ENCODE measurements around the gene ZNF230. TPM values are rescaled to one million over a fixed set of nuclear protein-coding genes. Genes with fewer than 3 reads are reported as not detected.

ZNF230 gene
- total RNA-seq, 1 experiment from 2014 or later, result 3.0 TPM

DNA sequence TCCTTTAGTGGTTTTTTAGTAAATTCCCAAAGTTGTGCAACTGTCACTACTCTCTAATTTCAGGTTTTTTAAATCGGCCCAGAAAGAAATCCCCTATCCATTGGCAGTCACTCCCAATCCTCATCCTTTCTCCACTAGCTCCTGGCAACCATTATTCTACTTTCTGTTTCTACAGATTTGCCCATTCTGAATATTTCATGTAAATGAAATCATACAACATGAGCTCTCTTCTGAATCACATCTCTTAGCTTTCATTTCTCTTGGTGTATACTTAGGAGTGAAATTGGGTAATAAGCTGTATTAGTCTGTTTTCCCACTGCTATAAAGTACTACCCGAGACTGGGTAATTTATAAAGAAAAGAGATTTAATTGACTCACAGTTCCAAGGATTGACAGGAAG lies 39.4 kb downstream of the ZNF230 start:
- DNase-seq (ENCODE audit: low read depth), result no peak

DNA sequence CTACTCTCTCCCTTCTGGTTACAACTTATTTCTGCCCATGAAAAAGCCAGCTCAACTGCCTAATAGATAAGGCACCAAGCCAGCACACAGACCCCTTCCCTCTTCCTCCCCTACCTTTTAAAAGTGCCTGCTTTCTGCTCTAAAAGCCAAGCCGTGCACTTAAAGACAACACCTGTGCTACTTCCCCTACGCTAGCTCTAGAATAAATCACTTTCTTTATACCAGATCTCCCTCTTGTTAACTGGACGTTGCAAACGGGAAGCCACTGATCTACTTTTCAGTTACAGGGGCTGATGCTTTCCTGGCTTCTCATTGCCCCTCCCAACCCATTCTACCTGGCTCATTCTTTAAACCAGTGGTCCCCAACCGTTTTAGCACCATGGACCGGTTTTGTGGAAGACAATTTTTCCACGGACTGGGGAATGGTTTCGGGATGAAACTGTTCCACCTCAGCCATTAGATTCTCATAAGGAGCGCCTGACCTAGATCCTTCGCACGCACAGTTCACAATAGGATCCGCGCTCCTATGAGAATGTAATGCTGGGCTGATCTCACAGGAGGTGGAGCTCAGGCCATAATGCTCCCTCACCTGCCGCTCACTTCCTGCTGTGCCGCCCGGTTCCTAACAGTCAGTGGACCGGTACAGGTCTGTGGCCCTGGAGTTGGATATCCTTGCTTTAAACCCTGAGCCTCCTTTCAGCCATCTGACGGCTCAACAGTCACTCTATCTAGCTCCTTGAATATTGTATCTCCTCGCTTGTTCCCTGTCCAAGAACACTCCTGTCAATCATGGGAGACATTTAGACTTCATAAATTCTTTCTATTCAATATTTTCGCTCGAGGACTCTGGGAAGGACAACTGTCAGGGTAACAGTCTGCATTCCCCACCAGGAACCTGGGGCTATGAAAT lies 48.2 kb downstream of the ZNF230 start:
- peak; percentile 13 for DNase-seq (ENCODE audit: low read depth)

DNA sequence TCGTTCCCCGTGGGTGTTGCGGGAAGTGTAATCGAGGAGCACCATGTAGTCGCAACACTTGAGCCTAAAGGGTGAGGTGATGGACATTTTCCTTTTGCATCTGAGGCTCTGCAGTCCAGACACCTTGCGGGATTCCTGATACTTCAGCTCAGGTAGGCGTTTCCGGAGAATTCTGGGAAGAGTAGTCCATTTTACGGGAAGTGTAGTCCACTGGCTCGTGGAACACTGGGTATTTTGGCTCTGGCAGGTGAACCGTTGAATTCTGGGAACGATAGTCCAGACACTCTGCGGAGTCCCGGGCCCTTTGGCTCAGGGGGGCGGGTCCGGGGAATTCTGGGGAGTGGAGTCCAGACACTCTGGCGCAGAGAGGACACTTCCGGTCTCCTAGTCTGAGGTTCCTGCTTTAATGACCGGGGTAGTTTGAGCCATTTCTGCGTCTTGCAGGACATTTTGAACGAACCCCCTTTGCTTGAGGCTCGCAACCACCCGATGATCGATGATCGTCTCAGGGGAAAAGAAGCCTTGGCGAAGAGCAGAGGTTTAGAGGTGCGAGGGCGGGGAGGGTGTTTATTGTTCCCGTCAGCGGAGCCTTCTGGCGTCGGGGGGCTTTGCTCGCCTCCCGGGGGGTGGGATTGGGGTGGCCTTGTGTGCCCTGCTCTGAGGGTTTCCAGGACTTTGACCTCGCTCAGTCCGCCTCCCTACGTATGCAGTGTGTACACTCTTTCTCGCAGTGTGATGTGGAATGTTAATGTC lies 49.1 kb downstream of the ZNF230 start, which contains the start of gene ZNF223:
TSS of gene ZNF223 (plus strand) at position 387 of the 753 bp plus-strand sequence. CDS start 3,141 bp downstream, outside the sequence.
- peak; percentile 94 for DNase-seq (ENCODE audit: low read depth)

DNA sequence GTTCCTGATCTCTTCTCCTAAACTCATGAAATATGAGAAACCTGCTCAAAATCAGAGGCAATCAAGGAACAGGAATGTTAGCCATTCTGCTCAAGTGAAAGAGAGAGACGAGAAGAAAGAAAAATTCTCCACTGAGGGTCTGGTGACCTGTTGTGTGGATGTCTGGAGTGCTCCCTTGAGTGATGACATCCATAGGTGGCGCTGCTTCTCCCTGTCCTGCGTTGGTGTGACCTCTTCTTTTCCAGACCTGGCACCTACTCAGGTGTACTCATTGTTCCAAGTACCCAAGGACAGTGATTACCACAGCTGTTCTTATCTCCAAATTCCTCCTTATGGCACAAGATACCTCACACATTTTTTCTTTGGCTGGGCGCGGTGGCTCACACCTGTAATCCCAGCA lies 53.1 kb downstream of the ZNF230 start:
- DNase-seq (ENCODE audit: low read depth), result no peak

DNA sequence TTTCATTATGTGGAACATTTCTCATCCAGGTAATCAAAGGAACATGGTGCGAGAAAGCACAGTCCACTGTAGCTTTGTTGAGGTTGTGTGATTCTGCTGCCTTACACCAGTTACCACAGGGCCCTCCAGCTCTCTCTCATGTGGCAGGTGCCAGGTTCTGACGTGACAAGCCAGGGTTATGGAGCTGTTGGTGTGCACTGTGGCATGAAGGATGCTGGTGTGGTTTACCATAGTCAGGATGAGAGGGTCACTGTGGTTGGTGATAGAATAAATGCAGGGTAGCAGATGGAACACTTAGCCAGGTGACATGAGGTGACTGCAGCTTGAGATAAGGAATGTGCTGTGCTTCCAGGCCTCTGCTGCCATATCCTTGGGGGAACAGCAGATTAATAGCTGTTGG lies 56.5 kb downstream of the ZNF230 start:
- DNase-seq (ENCODE audit: low read depth), result no peak

DNA sequence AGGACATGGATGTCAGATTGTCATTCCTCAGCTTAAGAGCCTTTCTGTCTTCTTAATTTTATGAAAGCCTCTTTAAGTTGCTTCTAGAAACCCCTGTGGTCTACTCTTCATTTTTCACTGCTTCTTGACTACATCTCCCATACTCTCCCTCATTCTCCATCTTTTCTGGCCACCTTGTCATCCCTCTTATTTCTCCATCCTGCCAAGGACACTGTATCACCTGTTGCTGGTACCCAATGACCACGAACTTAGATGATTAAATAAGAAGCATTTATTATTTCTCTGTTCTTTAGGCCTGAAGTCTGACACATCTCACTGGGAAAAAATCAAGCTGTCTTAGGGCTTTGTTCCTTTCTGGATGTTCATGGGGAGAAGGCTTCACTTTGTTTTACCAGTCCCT lies 58.3 kb downstream of the ZNF230 start:
- DNase-seq (ENCODE audit: low read depth), result no peak

Other genes with a start within 250 kb of the ZNF230 start
- gene SMG9, start 248.0 kb upstream of the ZNF230 start, total RNA-seq (2014; rRNA removed; shearing (Covaris generic)), result 14.1 and 20.3 TPM in 2 replicates
- gene KCNN4, start 222.0 kb upstream of the ZNF230 start, total RNA-seq (2014; rRNA removed; shearing (Covaris generic)), result 6.0 and 9.8 TPM in 2 replicates
- gene LYPD5, start 200.5 kb upstream of the ZNF230 start, total RNA-seq (2014; rRNA removed; shearing (Covaris generic)), result 0.89 and 2.9 TPM in 2 replicates
- gene ZNF283, start 175.6 kb upstream of the ZNF230 start, total RNA-seq (2014; rRNA removed; shearing (Covaris generic)), result 5.8 and 17.6 TPM in 2 replicates
- gene ZNF404, start 119.0 kb upstream of the ZNF230 start, total RNA-seq (2014; rRNA removed; shearing (Covaris generic)), result 0.11 and 0.57 TPM in 2 replicates
- gene ZNF45, start 67.7 kb upstream of the ZNF230 start, total RNA-seq (2014; rRNA removed; shearing (Covaris generic)), result 11.3 and 12.6 TPM in 2 replicates
- gene ZNF221, start 51.7 kb upstream of the ZNF230 start, total RNA-seq (2014; rRNA removed; shearing (Covaris generic)), result 3.0 and 6.3 TPM in 2 replicates
- gene ZNF155, start 18.8 kb upstream of the ZNF230 start, total RNA-seq (2014; rRNA removed; shearing (Covaris generic)), result 8.0 and 9.0 TPM in 2 replicates
- 4.3 and 5.5 TPM in 2 replicates for gene ZNF222, start 22.4 kb downstream of the ZNF230 start, total RNA-seq (2014; rRNA removed; shearing (Covaris generic))
- 2.1 and 5.4 TPM in 2 replicates for gene ZNF223, start 49.1 kb downstream of the ZNF230 start, total RNA-seq (2014; rRNA removed; shearing (Covaris generic))
- 1.7 and 2.3 TPM in 2 replicates for gene ZNF284, start 69.2 kb downstream of the ZNF230 start, total RNA-seq (2014; rRNA removed; shearing (Covaris generic))
- 10.9 and 11.2 TPM in 2 replicates for gene ZNF224, start 91.4 kb downstream of the ZNF230 start, total RNA-seq (2014; rRNA removed; shearing (Covaris generic))
- 4.1 and 4.9 TPM in 2 replicates for gene ZNF225, start 110.4 kb downstream of the ZNF230 start, total RNA-seq (2014; rRNA removed; shearing (Covaris generic))
- gene ZNF234, start 138.6 kb downstream of the ZNF230 start, total RNA-seq (2014; rRNA removed; shearing (Covaris generic)), result 5.0 and 10.3 TPM in 2 replicates
- 8.1 and 12.8 TPM in 2 replicates for gene ZNF226, start 162.1 kb downstream of the ZNF230 start, total RNA-seq (2014; rRNA removed; shearing (Covaris generic))
- 16.1 and 18.7 TPM in 2 replicates for gene ZNF227, start 209.6 kb downstream of the ZNF230 start, total RNA-seq (2014; rRNA removed; shearing (Covaris generic))